Sigmoid colon (tissue), 4 donors: ENCODE measurements around the gene METRN.

ENCODE experiments used
- EP300 ChIP-seq, 4 donors: sonication (generic); formaldehyde crosslinking; IDR thresholded peaks; one replicate each; pipeline ENCODE4 v1.6.1; 2017; ENCODE audit warnings: antibody characterized with exemption in 4 of 4
- POLR2A ChIP-seq, 2 donors: fragments of 450-650 bp; IDR thresholded peaks; one replicate each; pipeline ENCODE4 v1.6.1; 2016; ENCODE audit warnings: antibody characterized with exemption in 2 of 2, mild to moderate bottlenecking in 2 of 2, moderate library complexity in 2 of 2
- POLR2AphosphoS5 ChIP-seq, 4 donors: sonication (generic); formaldehyde crosslinking; IDR thresholded peaks; one replicate each; pipeline ENCODE4 v1.6.1; 2017; ENCODE audit warnings: antibody characterized with exemption in 4 of 4
- TF ChIP-seq, protein P1 (sequence below), 4 experiments: fragments of 450-650 bp in 3 of 4; fragments of 200-600 bp in 1 of 4; IDR thresholded peaks; one replicate each; pipeline ENCODE4 v1.5.1; 2016 to 2019; ENCODE audit warnings: antibody characterized with exemption in 4 of 4, mild to moderate bottlenecking in 3 of 4, moderate library complexity in 2 of 4

DNA sequence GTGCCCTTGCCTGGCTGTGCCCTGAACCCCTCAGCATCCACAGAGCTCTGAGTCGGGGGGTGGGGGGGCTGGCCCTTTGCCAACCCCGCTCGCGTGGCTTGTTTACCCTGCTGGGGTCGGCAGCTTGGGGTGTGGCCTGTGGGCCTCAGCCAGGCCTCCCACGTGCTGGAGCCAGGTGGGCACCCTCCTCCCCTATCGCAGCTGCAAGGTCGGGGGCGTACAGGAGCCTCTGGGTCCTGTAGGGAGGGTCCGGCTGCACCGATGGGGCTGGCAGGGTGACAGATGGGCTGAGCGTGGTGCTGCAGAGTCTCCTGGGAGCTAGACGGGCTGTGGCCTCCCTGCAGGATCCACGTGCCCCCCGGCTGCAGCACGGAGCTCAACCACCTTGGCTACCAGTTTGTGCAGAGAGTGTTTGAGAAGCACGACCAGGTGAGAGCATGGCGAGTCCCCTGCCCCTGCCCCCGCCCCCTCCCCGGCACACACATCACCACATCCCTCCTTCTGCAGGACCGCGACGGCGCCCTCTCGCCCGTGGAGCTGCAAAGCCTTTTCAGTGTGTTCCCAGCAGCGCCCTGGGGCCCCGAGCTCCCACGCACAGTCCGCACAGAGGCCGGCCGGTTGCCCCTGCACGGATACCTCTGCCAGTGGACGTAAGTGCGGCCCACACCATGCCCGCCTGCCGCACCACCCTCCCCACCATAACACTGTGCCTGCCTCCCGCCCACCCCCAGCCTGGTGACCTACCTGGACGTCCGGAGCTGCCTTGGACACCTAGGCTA, 43.4 kb upstream of the METRN start:
- TF ChIP-seq, protein P1, sequence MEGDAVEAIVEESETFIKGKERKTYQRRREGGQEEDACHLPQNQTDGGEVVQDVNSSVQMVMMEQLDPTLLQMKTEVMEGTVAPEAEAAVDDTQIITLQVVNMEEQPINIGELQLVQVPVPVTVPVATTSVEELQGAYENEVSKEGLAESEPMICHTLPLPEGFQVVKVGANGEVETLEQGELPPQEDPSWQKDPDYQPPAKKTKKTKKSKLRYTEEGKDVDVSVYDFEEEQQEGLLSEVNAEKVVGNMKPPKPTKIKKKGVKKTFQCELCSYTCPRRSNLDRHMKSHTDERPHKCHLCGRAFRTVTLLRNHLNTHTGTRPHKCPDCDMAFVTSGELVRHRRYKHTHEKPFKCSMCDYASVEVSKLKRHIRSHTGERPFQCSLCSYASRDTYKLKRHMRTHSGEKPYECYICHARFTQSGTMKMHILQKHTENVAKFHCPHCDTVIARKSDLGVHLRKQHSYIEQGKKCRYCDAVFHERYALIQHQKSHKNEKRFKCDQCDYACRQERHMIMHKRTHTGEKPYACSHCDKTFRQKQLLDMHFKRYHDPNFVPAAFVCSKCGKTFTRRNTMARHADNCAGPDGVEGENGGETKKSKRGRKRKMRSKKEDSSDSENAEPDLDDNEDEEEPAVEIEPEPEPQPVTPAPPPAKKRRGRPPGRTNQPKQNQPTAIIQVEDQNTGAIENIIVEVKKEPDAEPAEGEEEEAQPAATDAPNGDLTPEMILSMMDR (IDR thresholded peaks at IDR 0.05), result no peak
- TF ChIP-seq POLR2AphosphoS5 (IDR thresholded peaks at IDR 0.05) (no peak), POLR2A (IDR thresholded peaks at IDR 0.05) (no peak), EP300 (IDR thresholded peaks at IDR 0.05) (no peak)
